ENCODE data around the gene DUS1L.
A peak's percentile ranks its signal among the peaks of the same experiment; 100 is the strongest.

Gene DUS1L

GRCh38 chr17:82076018-82076784, 10.6 kb upstream of the DUS1L start:
- DNase-seq, result no peak

GRCh38 chr17:82073446-82073845, 7.8 kb upstream of the DUS1L start:
- DNase-seq, result no peak

- no peak for DNase-seq
These were observed 7.2 kb upstream of the DUS1L start for GRCh38 chr17:82072827-82073226.

- no peak for DNase-seq
These were observed 5.0 kb upstream of the DUS1L start for GRCh38 chr17:82070611-82071010.

- DNase-seq, result no peak
These were observed 389 bp downstream of the DUS1L start for GRCh38 chr17:82065193-82065637.

- peak; percentile 57 for DNase-seq
These were observed 991 bp downstream of the DUS1L start for GRCh38 chr17:82064433-82065192.

- DNase-seq, result no peak
These were observed 1.9 kb downstream of the DUS1L start for GRCh38 chr17:82063424-82064415.

GRCh38 chr17:82062984-82063368, 2.6 kb downstream of the DUS1L start:
- DNase-seq, result no peak

- no peak for DNase-seq
These were observed 3.3 kb downstream of the DUS1L start for GRCh38 chr17:82062076-82062983.

- DNase-seq, result no peak
These were observed 4.3 kb downstream of the DUS1L start for GRCh38 chr17:82061047-82061925.

- no peak for DNase-seq
These were observed 5.0 kb downstream of the DUS1L start for GRCh38 chr17:82060614-82061013.

- no peak for DNase-seq
These were observed 5.6 kb downstream of the DUS1L start for GRCh38 chr17:82060001-82060380.

- DNase-seq, result no peak
These were observed 6.2 kb downstream of the DUS1L start for GRCh38 chr17:82059272-82060000.

- DNase-seq, result no peak
These were observed 6.8 kb downstream of the DUS1L start for GRCh38 chr17:82058855-82059249.

- no peak for DNase-seq
These were observed 7.3 kb downstream of the DUS1L start for GRCh38 chr17:82058230-82058854.

- DNase-seq, result no peak
These were observed 8.6 kb downstream of the DUS1L start for GRCh38 chr17:82056729-82057621.

GRCh38 chr17:82055965-82056728, 9.5 kb downstream of the DUS1L start:
- no peak for DNase-seq
